Left kidney (tissue), 2 donors: ENCODE measurements around the gene PPP2R5A. TPM values are rescaled to one million over a fixed set of nuclear protein-coding genes. Genes with fewer than 3 reads are reported as not detected.
"Not testable (repeated sequence)": the region's sequence is repeated elsewhere in the genome, so short reads cannot be mapped to it uniquely, and the experiment has no call there.

Source experiments
- DNase-seq: peaks from one replicate; pipeline ENCODE4 v3.0.0-alpha.2; 2013
- polyA plus RNA-seq: library from polyadenylated mRNA; unstranded; fragments of 120-200 nt; gene quantifications from one replicate; pipeline ENCODE4 v1.2.1, GENCODE V29; 2013; ENCODE audit not compliant: insufficient read length

PPP2R5A gene
- polyA plus RNA-seq, 1 donor = 35.1 TPM

- no peak for DNase-seq
These were observed 10.4 kb downstream of the PPP2R5A start for GRCh38 chr1:212295579-212295978.

- no peak for DNase-seq
These were observed 12.1 kb downstream of the PPP2R5A start for GRCh38 chr1:212297338-212297737.

- no peak for DNase-seq
These were observed 16.4 kb downstream of the PPP2R5A start for GRCh38 chr1:212301580-212301979.

- DNase-seq = no peak
These were observed 17.7 kb downstream of the PPP2R5A start for GRCh38 chr1:212302745-212303383.

GRCh38 chr1:212305342-212305741 is 20.1 kb downstream of the PPP2R5A start:
- DNase-seq = no peak

- not testable (repeated sequence) for DNase-seq
These were observed 20.8 kb downstream of the PPP2R5A start for GRCh38 chr1:212305984-212306452.

- DNase-seq = no peak
These were observed 24.8 kb downstream of the PPP2R5A start for GRCh38 chr1:212309967-212310366.

- DNase-seq = no peak
These were observed 25.2 kb downstream of the PPP2R5A start for GRCh38 chr1:212310383-212310782.

- no peak for DNase-seq
These were observed 26.8 kb downstream of the PPP2R5A start for GRCh38 chr1:212311836-212312497.

GRCh38 chr1:212313616-212314015 is 28.4 kb downstream of the PPP2R5A start:
- DNase-seq = no peak

- no peak for DNase-seq
These were observed 30.0 kb downstream of the PPP2R5A start for GRCh38 chr1:212315184-212315583.

GRCh38 chr1:212315907-212316306 is 30.7 kb downstream of the PPP2R5A start:
- no peak for DNase-seq

- no peak for DNase-seq
These were observed 32.7 kb downstream of the PPP2R5A start for GRCh38 chr1:212317916-212318315.

- not testable (repeated sequence) for DNase-seq
These were observed 35.8 kb downstream of the PPP2R5A start for GRCh38 chr1:212321031-212321430.

- no peak for DNase-seq
These were observed 37.9 kb downstream of the PPP2R5A start for GRCh38 chr1:212323066-212323465.

GRCh38 chr1:212326541-212326940 is 41.3 kb downstream of the PPP2R5A start:
- no peak for DNase-seq

GRCh38 chr1:212328248-212328647 is 43.0 kb downstream of the PPP2R5A start:
- DNase-seq = no peak

GRCh38 chr1:212329105-212329504 is 43.9 kb downstream of the PPP2R5A start:
- DNase-seq = no peak

GRCh38 chr1:212341090-212341489 is 55.9 kb downstream of the PPP2R5A start:
- no peak for DNase-seq

GRCh38 chr1:212344905-212345304 is 59.7 kb downstream of the PPP2R5A start:
- no peak for DNase-seq

GRCh38 chr1:212346601-212347000 is 61.4 kb downstream of the PPP2R5A start:
- no peak for DNase-seq

- no peak for DNase-seq
These were observed 66.6 kb downstream of the PPP2R5A start for GRCh38 chr1:212351588-212352362.

GRCh38 chr1:212353181-212353580 is 68.0 kb downstream of the PPP2R5A start:
- DNase-seq = no peak
